ENCODE data around the gene SCNN1G. TPM values are rescaled to one million over a fixed set of nuclear protein-coding genes. Genes with fewer than 3 reads are reported as not detected.
"Not testable (repeated sequence)": the region's sequence is repeated elsewhere in the genome, so short reads cannot be mapped to it uniquely, and the experiment has no call there.

Gene SCNN1G
- total RNA-seq, 2 experiments from 2014 or later: not detected

DNA sequence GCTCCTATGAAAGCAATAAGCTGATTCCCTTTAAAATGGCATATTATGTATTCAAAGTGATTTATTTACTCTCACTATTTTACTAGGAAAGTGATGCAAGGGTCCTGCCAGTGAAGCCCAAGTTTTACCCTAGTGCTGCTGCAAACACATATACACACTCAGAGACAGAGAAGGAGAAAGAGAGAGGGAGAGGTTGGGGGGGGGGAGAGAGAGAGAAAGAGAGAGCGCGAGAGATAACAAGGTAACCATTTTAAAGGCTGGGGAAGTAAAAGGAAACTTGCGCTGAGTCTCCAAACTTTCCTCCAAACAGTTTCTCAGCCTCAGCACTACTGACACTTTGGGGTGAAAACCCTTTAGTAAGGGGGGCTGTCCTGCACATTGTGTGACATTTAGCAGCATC is 39.2 kb upstream of the SCNN1G start:
- TF ChIP-seq, protein P1, sequence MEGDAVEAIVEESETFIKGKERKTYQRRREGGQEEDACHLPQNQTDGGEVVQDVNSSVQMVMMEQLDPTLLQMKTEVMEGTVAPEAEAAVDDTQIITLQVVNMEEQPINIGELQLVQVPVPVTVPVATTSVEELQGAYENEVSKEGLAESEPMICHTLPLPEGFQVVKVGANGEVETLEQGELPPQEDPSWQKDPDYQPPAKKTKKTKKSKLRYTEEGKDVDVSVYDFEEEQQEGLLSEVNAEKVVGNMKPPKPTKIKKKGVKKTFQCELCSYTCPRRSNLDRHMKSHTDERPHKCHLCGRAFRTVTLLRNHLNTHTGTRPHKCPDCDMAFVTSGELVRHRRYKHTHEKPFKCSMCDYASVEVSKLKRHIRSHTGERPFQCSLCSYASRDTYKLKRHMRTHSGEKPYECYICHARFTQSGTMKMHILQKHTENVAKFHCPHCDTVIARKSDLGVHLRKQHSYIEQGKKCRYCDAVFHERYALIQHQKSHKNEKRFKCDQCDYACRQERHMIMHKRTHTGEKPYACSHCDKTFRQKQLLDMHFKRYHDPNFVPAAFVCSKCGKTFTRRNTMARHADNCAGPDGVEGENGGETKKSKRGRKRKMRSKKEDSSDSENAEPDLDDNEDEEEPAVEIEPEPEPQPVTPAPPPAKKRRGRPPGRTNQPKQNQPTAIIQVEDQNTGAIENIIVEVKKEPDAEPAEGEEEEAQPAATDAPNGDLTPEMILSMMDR (IDR thresholded peaks at IDR 0.05): no peak
- no peak for ATAC-seq
- CTCF ChIA-PET: interaction anchor here (1.0 kb wide), 1 partner anchor 8 kb away, joined by 3 read pairs; no protein-coding TSS in a partner anchor
- Mint-ChIP-seq H3K27me3 (no peaks in the 10 kb centered on the region), H3K27ac (no peak overlapping the region), H3K4me1 (ENCODE audit: low read depth) (peaks cover 23% of the 10 kb centered on the region), H3K36me3 (ENCODE audit: low read depth) (peaks cover 14% of the 10 kb centered on the region), H3K9me3 (peaks cover 5% of the 10 kb centered on the region), H3K4me3 (no peak overlapping the region)
- intact Hi-C loops (cut with micrococcal nuclease): no loop called here
- POLR2A ChIA-PET: interaction anchor here (1.1 kb wide), 2 partner anchors 9 to 354 kb away, joined by 3 read pairs; no protein-coding TSS in a partner anchor
- no peak for DNase-seq

DNA sequence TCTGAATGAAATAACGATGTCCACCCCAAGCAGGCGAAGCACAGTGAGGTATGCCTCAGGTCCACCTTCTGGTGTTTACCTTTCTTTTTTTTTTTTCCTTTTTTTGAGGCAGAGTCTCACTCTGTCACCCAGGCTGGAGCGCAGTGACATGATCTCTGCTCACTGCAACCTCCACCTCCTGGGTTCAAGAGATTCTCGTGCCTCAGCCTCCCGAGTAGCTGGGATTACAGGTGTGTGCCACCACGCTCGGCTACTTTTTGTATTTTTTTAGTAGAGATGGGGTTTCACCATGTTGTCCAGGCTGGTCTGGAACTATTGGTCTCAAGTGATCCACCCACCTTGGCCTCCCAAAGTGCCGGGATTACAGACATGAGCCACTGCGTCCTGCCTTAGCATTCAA is 38.2 kb upstream of the SCNN1G start:
- H3K27ac Mint-ChIP-seq; H3K4me3 Mint-ChIP-seq; H3K36me3 Mint-ChIP-seq (ENCODE audit: low read depth); DNase-seq; H3K27me3 Mint-ChIP-seq; intact Hi-C loops (cut with micrococcal nuclease); H3K9me3 Mint-ChIP-seq; POLR2A ChIA-PET; ATAC-seq: not testable (repeated sequence)
- peaks cover 23% of the 10 kb centered on the region for H3K4me1 Mint-ChIP-seq (ENCODE audit: low read depth)
- CTCF ChIA-PET: interaction anchor here (1.4 kb wide), 2 partner anchors 15 to 291 kb away, joined by 3 to 6 read pairs; no protein-coding TSS in a partner anchor

DNA sequence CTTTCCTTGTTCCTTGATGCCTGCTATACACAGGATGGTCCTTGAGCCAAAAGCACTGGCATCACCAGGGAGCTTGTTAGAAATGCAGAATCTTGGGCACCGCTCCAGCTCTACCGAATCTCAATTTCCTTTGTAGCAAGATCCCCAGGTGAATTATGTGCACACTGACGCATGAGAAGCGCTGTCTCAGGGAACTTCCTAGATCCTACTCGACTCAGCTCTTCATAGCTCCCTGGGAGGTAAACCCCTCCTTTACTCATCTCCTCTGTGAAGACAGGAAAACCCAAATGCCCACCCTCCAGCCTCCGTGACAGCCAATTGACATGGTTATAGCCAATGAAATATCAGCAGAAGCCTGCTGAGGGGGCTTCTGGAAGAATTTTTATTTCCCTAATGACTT is 37.4 kb upstream of the SCNN1G start:
- Mint-ChIP-seq H3K27me3 (no peaks in the 10 kb centered on the region), H3K36me3 (ENCODE audit: low read depth) (peaks cover 10% of the 10 kb centered on the region), H3K27ac (no peak overlapping the region), H3K4me3 (no peak overlapping the region), H3K9me3 (no peaks in the 10 kb centered on the region), H3K4me1 (ENCODE audit: low read depth) (peaks cover 28% of the 10 kb centered on the region)
- TF ChIP-seq, protein P1 (IDR thresholded peaks at IDR 0.05): no peak
- ATAC-seq (no peak), DNase-seq (no peak)
- intact Hi-C loops (cut with micrococcal nuclease): no loop called here
- CTCF ChIA-PET: interaction anchor here (1.4 kb wide), 2 partner anchors 16 to 290 kb away, joined by 3 to 6 read pairs; no protein-coding TSS in a partner anchor
- POLR2A ChIA-PET: no interaction called here

DNA sequence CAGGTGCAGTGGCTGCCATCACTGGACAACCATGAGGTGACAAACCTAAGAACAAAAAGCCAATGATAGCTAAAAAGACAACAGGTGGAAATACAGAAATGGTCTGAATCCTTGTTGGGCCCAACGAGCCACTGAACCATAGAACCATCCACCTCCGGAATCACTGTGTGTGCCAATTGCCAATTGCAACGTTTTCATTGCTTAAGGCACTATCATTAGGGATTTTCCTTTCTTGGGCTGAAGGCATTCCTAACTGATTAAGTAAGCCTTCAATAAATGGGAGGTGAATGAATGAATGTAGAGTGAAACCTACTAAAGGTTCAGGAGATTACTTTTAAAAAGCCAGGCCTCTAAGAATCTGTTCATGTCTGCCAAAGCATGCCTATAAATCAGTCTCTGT is 36.9 kb upstream of the SCNN1G start:
- H3K4me3 Mint-ChIP-seq: no peak overlapping the region
- intact Hi-C loops (cut with micrococcal nuclease): no loop called here
- ChIA-PET CTCF (interaction anchor here (1.4 kb wide), 1 partner anchor 290 kb away, joined by 6 read pairs; no protein-coding TSS in a partner anchor), POLR2A (no interaction called here)
- H3K27ac Mint-ChIP-seq: no peak overlapping the region
- peaks cover 30% of the 10 kb centered on the region for H3K4me1 Mint-ChIP-seq (ENCODE audit: low read depth)
- DNase-seq: no peak
- TF ChIP-seq, protein P1 (IDR thresholded peaks at IDR 0.05): no peak
- H3K9me3 Mint-ChIP-seq: no peaks in the 10 kb centered on the region
- no peak for ATAC-seq
- peaks cover 10% of the 10 kb centered on the region for H3K36me3 Mint-ChIP-seq (ENCODE audit: low read depth)
- no peaks in the 10 kb centered on the region for H3K27me3 Mint-ChIP-seq

- intact Hi-C loops (cut with micrococcal nuclease): no loop called here
- peaks cover 10% of the 10 kb centered on the region for H3K36me3 Mint-ChIP-seq (ENCODE audit: low read depth)
- peak overlapping the region; percentile 1 for H3K4me3 Mint-ChIP-seq
- peaks cover 30% of the 10 kb centered on the region for H3K4me1 Mint-ChIP-seq (ENCODE audit: low read depth)
- CTCF ChIA-PET: no interaction called here
- no peak for ATAC-seq
- TF ChIP-seq, protein P1 (IDR thresholded peaks at IDR 0.05): no peak
- POLR2A ChIA-PET: no interaction called here
- no peaks in the 10 kb centered on the region for H3K9me3 Mint-ChIP-seq
- H3K27me3 Mint-ChIP-seq: no peaks in the 10 kb centered on the region
- H3K27ac Mint-ChIP-seq: no peak overlapping the region
- DNase-seq: no peak
These were observed 35.5 kb upstream of the SCNN1G start for GRCh38 chr16:23146877-23147601.
